Measurements from ENCODE around the gene HDAC5.

Gene HDAC5

GRCh38 chr17:44076716-44077594 lies 46.5 kb downstream of the HDAC5 start:
- Histone ChIP-seq H3F3A (ENCODE audit: control insufficient read depth, insufficient read depth) (no peaks in the 10 kb centered on the region), H3K9me2 (replicated peaks; ENCODE audit: control insufficient read depth, low read length) (no peaks in the 10 kb centered on the region), H4K20me1 (ENCODE audit: control insufficient read depth, insufficient read depth, low read depth, low read length) (no peaks in the 10 kb centered on the region), H3K36me3 (ENCODE audit: control insufficient read depth, low read length) (peaks cover 52% of the 10 kb centered on the region), H3K4me3 (ENCODE audit: low read length) (no peak overlapping the region), H3K79me2 (ENCODE audit: control insufficient read depth, low read length) (peaks cover 19% of the 10 kb centered on the region), H3K27me3 (ENCODE audit: control insufficient read depth, low read length) (no peaks in the 10 kb centered on the region), H3K27ac (ENCODE audit: low read depth, low read length) (no peak overlapping the region), H3K4me1 (ENCODE audit: control insufficient read depth, low read length) (peaks cover 16% of the 10 kb centered on the region), H3K9me3 (ENCODE audit: control insufficient read depth, insufficient read depth, low read length) (no peaks in the 10 kb centered on the region), H3K4me2 (ENCODE audit: low read length) (no peak overlapping the region)
- TF ChIP-seq EZH2phosphoT487 (IDR thresholded peaks at IDR 0.05; ENCODE audit: borderline replicate concordance, low read length) (no peak), CTCF (IDR thresholded peaks at IDR 0.05; ENCODE audit: low read depth, low read length, poor library complexity, severe bottlenecking) (no peak)

- Histone ChIP-seq H3K4me3 (ENCODE audit: low read length) (no peak overlapping the region), H3K4me2 (ENCODE audit: low read length) (no peak overlapping the region), H3F3A (ENCODE audit: control insufficient read depth, insufficient read depth) (no peaks in the 10 kb centered on the region), H3K9me2 (replicated peaks; ENCODE audit: control insufficient read depth, low read length) (no peaks in the 10 kb centered on the region), H4K20me1 (ENCODE audit: control insufficient read depth, insufficient read depth, low read depth, low read length) (no peaks in the 10 kb centered on the region), H3K27ac (ENCODE audit: low read depth, low read length) (no peak overlapping the region), H3K4me1 (ENCODE audit: control insufficient read depth, low read length) (peaks cover 22% of the 10 kb centered on the region), H3K79me2 (ENCODE audit: control insufficient read depth, low read length) (peaks cover 31% of the 10 kb centered on the region), H3K9me3 (ENCODE audit: control insufficient read depth, insufficient read depth, low read length) (no peaks in the 10 kb centered on the region), H3K36me3 (ENCODE audit: control insufficient read depth, low read length) (peaks cover 55% of the 10 kb centered on the region), H3K27me3 (ENCODE audit: control insufficient read depth, low read length) (no peaks in the 10 kb centered on the region)
- TF ChIP-seq CTCF (IDR thresholded peaks at IDR 0.05; ENCODE audit: low read depth, low read length, poor library complexity, severe bottlenecking) (no peak), EZH2phosphoT487 (IDR thresholded peaks at IDR 0.05; ENCODE audit: borderline replicate concordance, low read length) (no peak)
These were observed 47.7 kb downstream of the HDAC5 start for GRCh38 chr17:44075598-44076293.

GRCh38 chr17:44074911-44075285 lies 48.5 kb downstream of the HDAC5 start:
- no peak overlapping the region for H3K4me3 ChIP-seq (ENCODE audit: low read length)
- H3K27me3 ChIP-seq (ENCODE audit: control insufficient read depth, low read length), result no peaks in the 10 kb centered on the region
- 0 out of 2 replicates have a peak, but pooled peaks cover 2% of the 10 kb centered on the region for H3F3A ChIP-seq (ENCODE audit: control insufficient read depth, insufficient read depth)
- H4K20me1 ChIP-seq (ENCODE audit: control insufficient read depth, insufficient read depth, low read depth, low read length), result no peaks in the 10 kb centered on the region
- H3K4me2 ChIP-seq (ENCODE audit: low read length), result no peak overlapping the region
- H3K36me3 ChIP-seq (ENCODE audit: control insufficient read depth, low read length), result peaks cover 55% of the 10 kb centered on the region
- no peaks in the 10 kb centered on the region for H3K9me3 ChIP-seq (ENCODE audit: control insufficient read depth, insufficient read depth, low read length)
- peaks cover 19% of the 10 kb centered on the region for H3K4me1 ChIP-seq (ENCODE audit: control insufficient read depth, low read length)
- TF ChIP-seq EZH2phosphoT487 (IDR thresholded peaks at IDR 0.05; ENCODE audit: borderline replicate concordance, low read length) (no peak), CTCF (IDR thresholded peaks at IDR 0.05; ENCODE audit: low read depth, low read length, poor library complexity, severe bottlenecking) (no peak)
- H3K9me2 ChIP-seq (replicated peaks; ENCODE audit: control insufficient read depth, low read length), result no peaks in the 10 kb centered on the region
- peaks cover 32% of the 10 kb centered on the region for H3K79me2 ChIP-seq (ENCODE audit: control insufficient read depth, low read length)
- H3K27ac ChIP-seq (ENCODE audit: low read depth, low read length), result no peak overlapping the region
